NB4 (cell line): Measurements from ENCODE around the gene HTR7.

ENCODE experiments used
- CTCF ChIP-seq: IDR thresholded peaks from one replicate; pipeline ENCODE4 v1.5.1; 2012; ENCODE audit warnings: low read depth, low read length
- MAX ChIP-seq: IDR thresholded peaks from 2 replicates; pipeline ENCODE4 v1.6.1; 2011; ENCODE audit warnings: low read depth, low read length
- MYC ChIP-seq: IDR thresholded peaks from 2 replicates; pipeline ENCODE4 v1.6.1; 2011; ENCODE audit warnings: low read depth, low read length
- POLR2A ChIP-seq: IDR thresholded peaks from 2 replicates; pipeline ENCODE4 v1.6.1; 2011; ENCODE audit warnings: mild to moderate bottlenecking; ENCODE audit not compliant: insufficient read length; ENCODE audit errors: extremely low read depth

GRCh38 chr10:90818736-90819135 lies 39.1 kb downstream of the HTR7 start:
- TF ChIP-seq CTCF: no peak
- TF ChIP-seq MAX: no peak
- TF ChIP-seq POLR2A: no peak
- no peak for TF ChIP-seq MYC
